ENCODE data around the gene DKK1. TPM values are rescaled to one million over a fixed set of nuclear protein-coding genes. Genes with fewer than 3 reads are reported as not detected.

The DKK1 gene
- total and polyA plus RNA-seq, 2 of the 13 experiments (the other 11 are each of a cell fraction or from before 2014, with no cell fraction given), result 123 to 262 TPM

DNA sequence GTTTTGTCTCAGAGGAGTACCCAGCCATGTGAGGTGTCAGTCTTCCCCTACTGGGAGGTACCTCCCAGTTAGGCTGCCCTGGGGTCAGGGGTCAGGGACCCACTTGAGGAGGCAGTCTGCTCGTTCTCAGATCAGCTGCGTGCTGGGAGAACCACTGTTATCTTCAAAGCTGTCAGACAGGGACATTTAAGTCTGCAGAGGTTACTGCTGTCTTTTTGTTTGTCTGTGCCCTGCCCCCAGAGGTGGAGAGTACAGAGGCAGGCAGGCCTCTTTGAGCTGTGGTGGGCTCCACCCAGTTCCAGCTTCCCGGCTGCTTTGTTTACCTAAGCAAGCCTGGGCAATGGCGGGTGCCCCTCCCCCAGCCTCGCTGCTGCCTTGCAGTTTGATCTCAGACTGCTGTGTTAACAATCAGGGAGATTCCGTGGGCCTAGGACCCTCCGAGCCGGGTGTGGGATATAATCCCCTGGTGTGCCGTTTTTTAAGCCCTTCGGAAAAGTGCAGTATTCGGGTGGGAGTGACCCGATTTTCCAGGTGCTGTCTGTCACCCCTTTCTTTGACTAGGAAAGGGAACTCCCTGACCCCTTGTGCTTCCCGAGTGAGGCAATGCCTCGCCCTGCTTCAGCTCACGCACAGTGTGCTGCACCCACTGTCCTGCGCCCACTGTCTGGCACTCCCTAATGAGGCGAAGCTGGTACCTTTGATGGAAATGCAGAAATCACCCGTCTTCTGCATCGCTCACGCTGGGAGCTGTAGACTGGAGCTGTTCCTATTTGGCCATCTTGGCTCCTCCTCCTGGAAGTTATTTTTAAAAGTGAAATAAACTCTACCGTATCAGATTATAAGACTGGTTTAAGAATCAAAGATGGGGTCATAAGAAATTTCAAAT, 51.7 kb downstream of the DKK1 start (continued):
- TF ChIP-seq, protein P1, sequence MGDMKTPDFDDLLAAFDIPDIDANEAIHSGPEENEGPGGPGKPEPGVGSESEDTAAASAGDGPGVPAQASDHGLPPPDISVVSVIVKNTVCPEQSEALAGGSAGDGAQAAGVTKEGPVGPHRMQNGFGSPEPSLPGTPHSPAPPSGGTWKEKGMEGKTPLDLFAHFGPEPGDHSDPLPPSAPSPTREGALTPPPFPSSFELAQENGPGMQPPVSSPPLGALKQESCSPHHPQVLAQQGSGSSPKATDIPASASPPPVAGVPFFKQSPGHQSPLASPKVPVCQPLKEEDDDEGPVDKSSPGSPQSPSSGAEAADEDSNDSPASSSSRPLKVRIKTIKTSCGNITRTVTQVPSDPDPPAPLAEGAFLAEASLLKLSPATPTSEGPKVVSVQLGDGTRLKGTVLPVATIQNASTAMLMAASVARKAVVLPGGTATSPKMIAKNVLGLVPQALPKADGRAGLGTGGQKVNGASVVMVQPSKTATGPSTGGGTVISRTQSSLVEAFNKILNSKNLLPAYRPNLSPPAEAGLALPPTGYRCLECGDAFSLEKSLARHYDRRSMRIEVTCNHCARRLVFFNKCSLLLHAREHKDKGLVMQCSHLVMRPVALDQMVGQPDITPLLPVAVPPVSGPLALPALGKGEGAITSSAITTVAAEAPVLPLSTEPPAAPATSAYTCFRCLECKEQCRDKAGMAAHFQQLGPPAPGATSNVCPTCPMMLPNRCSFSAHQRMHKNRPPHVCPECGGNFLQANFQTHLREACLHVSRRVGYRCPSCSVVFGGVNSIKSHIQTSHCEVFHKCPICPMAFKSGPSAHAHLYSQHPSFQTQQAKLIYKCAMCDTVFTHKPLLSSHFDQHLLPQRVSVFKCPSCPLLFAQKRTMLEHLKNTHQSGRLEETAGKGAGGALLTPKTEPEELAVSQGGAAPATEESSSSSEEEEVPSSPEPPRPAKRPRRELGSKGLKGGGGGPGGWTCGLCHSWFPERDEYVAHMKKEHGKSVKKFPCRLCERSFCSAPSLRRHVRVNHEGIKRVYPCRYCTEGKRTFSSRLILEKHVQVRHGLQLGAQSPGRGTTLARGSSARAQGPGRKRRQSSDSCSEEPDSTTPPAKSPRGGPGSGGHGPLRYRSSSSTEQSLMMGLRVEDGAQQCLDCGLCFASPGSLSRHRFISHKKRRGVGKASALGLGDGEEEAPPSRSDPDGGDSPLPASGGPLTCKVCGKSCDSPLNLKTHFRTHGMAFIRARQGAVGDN (CRISPR knock-in tag; IDR thresholded peaks at IDR 0.05), result peak; percentile 88
- TF ChIP-seq CBX5 (CRISPR knock-in tag; IDR thresholded peaks at IDR 0.05; ENCODE audit: borderline replicate concordance) (peak; percentile 76; the same call in 1 of the 2 replicates), NCOA5 (CRISPR knock-in tag; IDR thresholded peaks at IDR 0.05) (0 out of 2 replicates have a peak, but pooled peaks have one; percentile 54), BRCA1 (CRISPR knock-in tag; IDR thresholded peaks at IDR 0.05) (0 out of 2 replicates have a peak, but pooled peaks have one; percentile 48), MED8 (CRISPR knock-in tag; IDR thresholded peaks at IDR 0.05; ENCODE audit: insufficient replicate concordance) (peak; percentile 92), ZNF556 (CRISPR knock-in tag; IDR thresholded peaks at IDR 0.05; ENCODE audit: borderline replicate concordance) (peak; percentile 58; the same call in 1 of the 2 replicates), GFI1 (CRISPR knock-in tag; IDR thresholded peaks at IDR 0.05; ENCODE audit: borderline replicate concordance) (peak; percentile 65; the same call in 1 of the 2 replicates), KAT8 (CRISPR knock-in tag; IDR thresholded peaks at IDR 0.05) (peak; percentile 59), TCF7 (IDR thresholded peaks at IDR 0.05; ENCODE audit: low read depth) (peak; percentile 83)
- TF ChIP-seq, protein P2, sequence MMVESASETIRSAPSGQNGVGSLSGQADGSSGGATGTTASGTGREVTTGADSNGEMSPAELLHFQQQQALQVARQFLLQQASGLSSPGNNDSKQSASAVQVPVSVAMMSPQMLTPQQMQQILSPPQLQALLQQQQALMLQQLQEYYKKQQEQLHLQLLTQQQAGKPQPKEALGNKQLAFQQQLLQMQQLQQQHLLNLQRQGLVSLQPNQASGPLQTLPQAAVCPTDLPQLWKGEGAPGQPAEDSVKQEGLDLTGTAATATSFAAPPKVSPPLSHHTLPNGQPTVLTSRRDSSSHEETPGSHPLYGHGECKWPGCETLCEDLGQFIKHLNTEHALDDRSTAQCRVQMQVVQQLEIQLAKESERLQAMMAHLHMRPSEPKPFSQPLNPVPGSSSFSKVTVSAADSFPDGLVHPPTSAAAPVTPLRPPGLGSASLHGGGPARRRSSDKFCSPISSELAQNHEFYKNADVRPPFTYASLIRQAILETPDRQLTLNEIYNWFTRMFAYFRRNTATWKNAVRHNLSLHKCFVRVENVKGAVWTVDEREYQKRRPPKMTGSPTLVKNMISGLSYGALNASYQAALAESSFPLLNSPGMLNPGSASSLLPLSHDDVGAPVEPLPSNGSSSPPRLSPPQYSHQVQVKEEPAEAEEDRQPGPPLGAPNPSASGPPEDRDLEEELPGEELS (CRISPR knock-in tag; IDR thresholded peaks at IDR 0.05), result peak; percentile 93
- TF ChIP-seq, protein P3, sequence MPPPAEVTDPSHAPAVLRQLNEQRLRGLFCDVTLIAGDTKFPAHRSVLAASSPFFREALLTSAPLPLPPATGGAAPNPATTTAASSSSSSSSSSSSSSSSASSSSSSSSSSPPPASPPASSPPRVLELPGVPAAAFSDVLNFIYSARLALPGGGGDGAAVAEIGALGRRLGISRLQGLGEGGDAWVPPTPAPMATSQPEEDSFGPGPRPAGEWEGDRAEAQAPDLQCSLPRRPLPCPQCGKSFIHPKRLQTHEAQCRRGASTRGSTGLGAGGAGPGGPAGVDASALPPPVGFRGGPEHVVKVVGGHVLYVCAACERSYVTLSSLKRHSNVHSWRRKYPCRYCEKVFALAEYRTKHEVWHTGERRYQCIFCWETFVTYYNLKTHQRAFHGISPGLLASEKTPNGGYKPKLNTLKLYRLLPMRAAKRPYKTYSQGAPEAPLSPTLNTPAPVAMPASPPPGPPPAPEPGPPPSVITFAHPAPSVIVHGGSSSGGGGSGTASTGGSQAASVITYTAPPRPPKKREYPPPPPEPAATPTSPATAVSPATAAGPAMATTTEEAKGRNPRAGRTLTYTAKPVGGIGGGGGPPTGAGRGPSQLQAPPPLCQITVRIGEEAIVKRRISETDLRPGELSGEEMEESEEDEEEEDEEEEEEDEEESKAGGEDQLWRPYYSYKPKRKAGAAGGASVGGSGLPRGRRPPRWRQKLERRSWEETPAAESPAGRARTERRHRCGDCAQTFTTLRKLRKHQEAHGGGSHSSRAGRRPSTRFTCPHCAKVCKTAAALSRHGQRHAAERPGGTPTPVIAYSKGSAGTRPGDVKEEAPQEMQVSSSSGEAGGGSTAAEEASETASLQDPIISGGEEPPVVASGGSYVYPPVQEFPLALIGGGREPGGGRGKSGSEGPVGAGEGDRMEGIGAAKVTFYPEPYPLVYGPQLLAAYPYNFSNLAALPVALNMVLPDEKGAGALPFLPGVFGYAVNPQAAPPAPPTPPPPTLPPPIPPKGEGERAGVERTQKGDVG (CRISPR knock-in tag; IDR thresholded peaks at IDR 0.05; ENCODE audit: borderline replicate concordance), result peak; percentile 96
- TF ChIP-seq, protein P4, sequence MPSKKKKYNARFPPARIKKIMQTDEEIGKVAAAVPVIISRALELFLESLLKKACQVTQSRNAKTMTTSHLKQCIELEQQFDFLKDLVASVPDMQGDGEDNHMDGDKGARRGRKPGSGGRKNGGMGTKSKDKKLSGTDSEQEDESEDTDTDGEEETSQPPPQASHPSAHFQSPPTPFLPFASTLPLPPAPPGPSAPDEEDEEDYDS (CRISPR knock-in tag; IDR thresholded peaks at IDR 0.05), result peak; percentile 32; the same call in 1 of the 2 replicates

Measured in HepG2 (cell line).